Glomerular endothelial cell (primary cell): ENCODE data around the gene RBKS. TPM values are rescaled to one million over a fixed set of nuclear protein-coding genes. Genes with fewer than 3 reads are reported as not detected.
A peak's percentile ranks its signal among the peaks of the same experiment; 100 is the strongest.

Experiments
- DNase-seq: peaks from one replicate; pipeline ENCODE4 v3.0.0-alpha.2; 2011; ENCODE audit warnings: low read depth, low spot score; ENCODE audit errors: extremely low read depth
- total RNA-seq: library from RNA; depleted of rRNA; stranded (reverse); fragments of >200 nt; gene quantifications from 2 replicates; pipeline ENCODE4 v1.2.3, GENCODE V29; 2015

The RBKS gene
- total RNA-seq, 1 donor from 2014 or later: 1.6 TPM

DNA sequence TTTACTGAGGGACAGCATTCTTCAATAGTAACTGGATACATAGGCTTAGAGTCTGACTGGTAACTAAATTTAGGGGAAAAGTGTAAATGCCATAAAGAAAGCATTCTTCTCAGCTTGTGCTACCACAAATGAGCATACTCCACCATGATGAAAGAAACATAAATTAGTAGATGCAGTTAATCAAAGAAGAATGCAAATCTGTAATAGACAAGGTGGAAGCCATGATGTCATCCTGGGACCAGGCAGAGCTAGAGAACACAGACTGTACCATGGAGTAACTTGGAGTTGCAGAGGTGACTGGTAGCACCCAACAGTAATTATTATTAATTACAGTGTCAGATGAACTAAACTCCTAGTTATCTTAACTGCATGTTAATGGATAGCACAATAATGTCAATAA lies 51.7 kb downstream of the RBKS start:
- DNase-seq: no peak

DNA sequence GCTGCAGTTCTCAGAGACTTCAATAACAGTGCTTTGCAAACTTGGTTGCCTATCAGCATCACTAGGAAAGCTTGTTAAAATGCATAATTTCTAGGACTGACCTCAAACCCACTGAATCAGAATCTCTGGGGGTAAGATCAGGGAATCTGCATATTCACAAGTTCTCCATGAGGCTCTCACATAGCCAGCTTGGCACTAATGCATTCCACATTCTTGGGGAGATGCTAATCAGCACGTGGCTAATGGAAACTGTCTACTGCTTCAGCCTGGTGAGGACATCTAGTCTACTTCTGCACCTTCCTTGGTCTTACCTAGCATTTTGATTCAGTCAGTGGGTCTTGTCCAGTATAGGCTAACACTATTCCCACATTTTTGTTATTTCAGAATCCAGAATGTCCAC lies 56.3 kb downstream of the RBKS start:
- DNase-seq: no peak

DNA sequence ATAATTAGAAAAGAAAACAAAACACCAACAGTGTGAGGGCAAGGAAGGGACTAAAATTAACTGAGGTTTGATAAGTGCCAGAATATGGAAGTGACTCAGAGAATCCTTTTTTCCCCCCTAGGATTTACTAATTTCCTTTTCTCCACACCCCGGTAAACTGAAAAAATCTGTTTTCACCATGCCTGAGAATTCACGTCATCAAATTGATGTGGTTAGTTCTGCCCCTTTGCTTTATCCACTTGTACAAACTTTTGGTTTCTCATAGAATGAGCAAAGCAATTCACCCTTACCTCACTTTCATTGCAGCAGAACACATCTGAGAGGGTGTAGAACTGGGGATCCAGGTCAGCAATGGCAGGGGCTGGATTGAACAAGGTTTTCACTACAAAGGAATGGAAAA lies 57.8 kb downstream of the RBKS start:
- peak; percentile 39 for DNase-seq

DNA sequence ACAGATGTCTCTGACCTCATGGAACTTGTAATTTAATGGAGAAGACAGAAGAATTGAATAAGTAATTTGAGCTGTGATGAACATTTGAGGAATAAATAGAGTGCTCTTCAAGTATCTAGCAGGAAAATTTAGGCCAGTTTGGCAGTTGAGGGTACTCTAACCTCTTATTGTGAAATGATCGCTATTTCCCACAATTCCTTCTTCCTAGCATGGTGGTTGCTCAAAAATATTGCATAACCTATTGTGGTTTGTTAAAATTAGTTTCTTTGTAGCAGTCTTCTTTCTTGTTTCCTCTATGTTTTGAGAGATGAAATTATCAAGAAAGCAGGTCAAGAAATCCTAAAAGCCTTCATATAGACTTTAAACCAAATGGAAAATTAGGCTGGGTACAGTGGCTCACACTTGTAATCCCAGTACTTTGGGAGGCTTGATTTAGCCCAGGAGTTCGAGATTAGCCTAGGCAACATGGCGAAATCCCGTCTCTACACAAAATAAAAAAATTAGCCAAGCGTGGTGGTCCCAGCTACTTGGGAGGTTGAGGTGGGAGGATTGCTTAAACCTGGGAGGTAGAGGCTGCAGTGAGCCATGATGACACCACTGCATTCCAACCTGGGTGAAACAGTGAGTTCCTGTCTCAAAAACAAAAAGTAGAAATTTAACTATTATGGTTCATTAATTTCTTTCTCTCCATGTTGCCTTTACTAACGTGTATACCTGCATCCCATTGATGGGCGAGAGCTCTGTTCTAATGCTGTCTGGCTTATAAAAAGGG lies 58.7 kb downstream of the RBKS start:
- DNase-seq: no peak

DNA sequence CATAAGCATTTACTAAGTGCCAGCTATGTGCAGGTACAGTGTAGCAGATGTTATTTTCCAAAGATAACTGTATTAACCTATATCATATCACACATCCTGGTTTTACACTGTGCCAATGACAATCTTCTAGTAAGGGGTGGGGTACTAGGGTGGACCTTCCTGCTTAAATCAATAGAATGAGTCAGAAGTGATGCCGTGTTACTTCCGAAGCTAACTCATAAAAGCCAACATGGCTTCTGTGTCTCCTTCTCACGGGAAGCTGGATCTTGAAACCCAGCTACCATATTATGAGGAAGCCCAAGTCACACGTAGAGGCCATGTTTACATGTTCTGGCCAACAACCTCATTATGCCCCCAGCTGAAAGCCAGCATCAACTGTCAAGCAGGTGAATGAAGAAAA lies 59.5 kb downstream of the RBKS start:
- DNase-seq: no peak

DNA sequence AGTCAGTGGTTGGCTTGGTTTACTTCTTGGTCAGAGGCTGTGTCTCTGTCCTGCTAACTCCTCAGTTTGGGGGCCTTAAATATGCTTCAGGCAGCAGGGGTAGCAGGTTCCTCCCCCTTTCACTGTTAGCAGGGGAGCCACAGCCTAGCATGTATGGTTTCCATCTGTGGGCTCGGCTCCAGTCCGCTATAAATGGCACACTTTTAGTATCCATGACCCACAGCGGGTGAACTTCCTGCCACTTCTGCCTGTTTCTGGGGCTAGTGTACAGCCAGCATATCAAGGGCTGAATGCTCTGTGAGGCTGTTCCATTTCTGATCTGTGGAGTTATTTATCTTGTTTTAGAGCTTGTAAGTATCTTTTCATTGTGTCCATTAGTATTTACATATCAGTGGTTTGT lies 60.4 kb downstream of the RBKS start:
- DNase-seq: no peak

DNA sequence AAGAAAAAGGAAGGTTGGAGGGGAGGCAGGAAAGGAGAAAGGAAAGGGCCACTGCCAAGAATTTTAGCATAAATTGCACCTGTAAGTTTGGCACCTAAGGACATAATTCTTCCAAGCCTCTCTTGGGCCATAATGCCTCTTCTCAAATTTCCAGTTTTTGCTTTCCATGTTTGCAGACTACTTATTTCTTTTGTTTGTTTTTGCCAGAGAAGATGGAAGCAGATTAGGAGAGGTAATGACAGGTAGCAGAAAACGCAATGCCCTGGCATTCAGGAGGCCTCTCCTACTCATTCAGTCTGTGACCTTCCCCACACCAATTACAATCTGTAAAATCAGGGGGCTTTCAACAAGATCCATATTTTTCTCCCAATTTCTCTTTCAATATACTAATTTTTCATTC lies 61.9 kb downstream of the RBKS start:
- no peak for DNase-seq

DNA sequence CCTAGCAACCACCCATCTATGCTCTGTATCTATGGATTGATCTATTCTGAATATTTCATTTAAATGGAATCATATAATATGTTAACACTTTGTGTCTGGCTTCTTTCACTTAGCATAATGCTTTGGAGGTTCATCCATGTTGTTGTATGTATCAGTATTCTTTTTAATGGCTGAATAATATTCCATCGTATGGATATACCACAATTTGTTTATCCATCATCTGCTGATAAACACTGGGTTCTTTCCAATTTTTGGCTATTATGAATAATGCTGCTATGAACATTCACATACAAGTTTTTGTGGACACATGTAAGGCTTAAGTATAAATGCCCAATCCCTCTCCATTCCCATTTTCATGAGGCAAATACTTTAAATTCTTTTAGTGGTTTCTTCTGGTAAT lies 65.8 kb downstream of the RBKS start:
- DNase-seq: no peak

DNA sequence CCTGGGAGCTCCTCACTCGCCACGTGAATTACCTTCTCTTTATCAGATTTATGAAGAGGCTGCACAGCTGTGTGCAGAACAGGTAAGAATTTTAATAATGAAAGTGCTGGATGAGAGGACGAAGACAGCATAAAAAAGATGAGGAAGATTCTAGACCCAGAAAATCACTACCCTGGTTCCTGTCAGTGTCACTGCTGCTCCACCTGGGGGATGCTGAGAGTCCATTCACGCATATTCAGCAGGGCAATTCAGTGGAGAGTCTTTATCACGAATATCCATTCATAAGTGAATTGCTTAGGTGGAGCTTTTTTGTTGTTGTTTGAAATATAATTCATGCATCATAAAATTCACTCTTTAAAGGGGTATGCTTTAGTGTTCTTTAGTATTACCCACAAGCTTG lies 66.6 kb downstream of the RBKS start:
- DNase-seq: no peak

DNA sequence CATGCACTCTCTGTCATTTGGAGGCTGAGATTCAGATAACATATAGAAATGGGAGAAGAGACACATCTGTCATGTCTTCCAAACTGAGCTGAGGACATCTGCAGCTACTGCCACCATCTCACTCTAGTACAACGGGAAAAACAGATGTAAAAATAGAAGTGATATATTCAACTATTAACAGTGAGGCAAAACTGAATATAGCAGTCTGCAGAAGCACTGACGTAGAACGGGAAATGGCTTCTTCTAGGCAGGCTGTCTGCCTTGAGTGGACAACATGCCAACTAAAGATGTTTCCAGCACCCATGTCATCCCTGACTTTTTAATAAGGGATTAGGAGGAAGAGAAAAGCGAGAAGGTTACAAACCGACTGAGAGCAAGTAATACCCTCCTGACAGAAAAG lies 67.1 kb downstream of the RBKS start:
- DNase-seq: no peak

DNA sequence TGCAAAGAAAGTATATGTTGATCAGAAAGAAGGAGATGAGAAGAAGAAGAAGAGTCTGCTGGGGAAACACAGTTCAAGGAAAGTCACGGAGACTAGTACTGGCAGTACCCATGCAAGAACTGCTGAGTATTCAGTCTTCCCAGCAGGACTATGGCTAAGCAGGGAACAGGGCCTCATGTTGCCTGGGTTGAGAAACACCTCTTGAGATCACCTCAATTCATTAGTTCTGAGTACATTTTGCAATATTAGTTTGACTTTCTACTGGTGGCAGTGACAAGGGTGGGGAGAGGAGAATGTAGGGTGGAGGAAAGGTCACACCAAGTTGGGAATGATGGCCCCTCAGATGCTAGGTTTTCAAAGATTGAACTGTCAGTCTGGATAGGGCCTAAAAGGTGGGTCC lies 68.1 kb downstream of the RBKS start:
- DNase-seq: no peak

DNA sequence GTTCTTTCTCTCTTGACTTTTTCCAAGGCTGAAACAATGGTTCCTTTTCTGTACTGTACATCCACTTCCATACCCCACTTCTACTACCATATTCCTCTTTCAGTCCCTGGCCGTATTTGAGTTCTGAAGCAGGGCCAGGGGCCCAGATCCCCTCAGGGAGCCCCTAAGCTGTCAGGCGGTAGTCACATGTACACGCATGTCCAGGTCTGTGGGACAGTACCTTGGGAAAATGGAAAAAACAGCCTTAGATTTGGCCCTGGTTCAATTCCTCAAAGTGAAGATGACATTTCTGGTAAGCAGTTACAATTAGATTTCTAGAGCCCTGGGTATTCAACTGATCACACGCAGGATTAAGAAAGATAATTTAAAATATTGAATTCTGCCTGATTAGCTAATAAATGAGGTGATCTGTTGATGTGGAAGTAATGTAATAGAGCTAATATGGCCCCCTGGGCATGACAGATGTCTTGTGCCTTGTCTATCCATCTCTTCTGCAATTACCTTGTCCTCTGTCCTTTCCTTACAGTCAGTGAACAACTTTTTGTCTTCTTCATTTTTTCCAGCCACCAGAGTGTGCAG lies 74.2 kb downstream of the RBKS start:
- DNase-seq: no peak

DNA sequence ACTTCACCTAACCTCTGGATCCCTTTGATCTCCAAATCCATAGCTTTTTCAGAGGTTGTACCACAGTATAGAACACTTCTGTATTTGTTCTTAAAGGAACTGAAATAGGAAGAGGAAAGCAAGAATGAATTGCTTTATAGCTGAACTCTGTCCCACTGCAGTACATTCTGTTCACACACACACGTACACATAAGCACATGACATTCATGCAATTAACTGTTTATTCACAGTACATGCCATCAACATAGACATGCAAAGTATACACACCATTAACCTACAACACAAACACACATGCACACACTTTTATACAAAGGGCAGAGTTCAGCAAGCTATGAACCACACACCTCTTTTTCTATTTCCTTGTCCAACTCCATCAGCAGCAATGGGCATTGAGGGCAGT lies 75.4 kb downstream of the RBKS start:
- no peak for DNase-seq

DNA sequence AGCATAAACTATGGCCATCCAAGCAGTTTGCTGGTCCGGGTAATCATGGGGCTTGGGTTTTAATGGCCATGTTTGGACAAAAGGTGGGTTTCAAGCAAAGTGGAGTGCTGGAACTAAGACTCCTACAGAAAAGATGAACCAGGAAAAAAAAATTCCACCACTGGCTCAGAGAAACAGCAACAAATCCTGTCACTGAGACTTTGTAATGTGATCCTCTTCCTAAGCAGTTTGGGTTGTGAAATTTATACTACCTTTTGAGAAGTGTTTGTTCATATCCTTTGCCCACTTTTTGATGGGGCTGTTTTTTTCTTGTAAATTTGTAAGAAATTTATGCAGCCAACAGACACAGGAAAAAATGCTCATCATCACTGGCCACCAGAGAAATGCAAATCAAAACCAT lies 78.4 kb downstream of the RBKS start:
- DNase-seq: no peak

DNA sequence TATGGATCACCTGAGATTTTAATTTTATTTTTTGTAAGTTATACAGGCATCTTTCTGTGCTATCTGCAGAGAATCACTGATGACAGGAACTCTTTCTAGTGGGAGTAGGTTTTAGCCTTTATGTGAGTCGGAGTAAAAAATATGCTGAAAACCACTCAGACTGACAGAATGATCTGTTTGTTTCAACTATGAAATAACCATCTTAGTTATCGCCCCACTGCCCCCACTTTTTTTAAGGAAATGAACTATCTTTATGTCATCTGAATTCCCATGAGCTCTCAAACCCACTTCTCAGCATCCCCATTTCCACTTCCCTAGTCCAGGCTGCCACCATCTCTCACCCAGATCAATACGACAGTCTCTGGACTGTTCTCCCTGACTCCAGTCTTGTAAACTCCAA lies 79.7 kb downstream of the RBKS start:
- no peak for DNase-seq

DNA sequence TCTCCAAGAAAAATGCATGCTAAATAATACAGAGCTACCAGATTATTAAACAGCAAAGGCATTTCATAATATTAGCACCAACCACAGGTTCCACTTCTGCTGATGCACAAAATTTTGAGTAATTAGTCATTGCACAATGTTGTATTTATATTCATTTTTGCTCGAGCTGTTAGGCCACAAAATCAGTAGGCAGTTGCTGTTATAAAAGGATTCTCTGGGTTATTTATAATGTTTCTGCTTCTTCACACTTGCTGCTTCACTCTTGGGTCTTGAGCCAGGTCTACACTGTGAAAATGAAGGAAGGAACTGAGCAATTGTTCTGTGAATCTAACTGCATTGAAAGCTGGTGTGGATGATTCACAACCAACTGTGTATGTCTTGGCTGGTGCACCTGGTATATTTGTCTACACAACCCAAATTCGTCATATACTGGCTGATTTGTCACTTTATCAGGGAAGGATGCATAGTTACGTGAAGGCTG lies 80.4 kb downstream of the RBKS start:
- no peak for DNase-seq

DNA sequence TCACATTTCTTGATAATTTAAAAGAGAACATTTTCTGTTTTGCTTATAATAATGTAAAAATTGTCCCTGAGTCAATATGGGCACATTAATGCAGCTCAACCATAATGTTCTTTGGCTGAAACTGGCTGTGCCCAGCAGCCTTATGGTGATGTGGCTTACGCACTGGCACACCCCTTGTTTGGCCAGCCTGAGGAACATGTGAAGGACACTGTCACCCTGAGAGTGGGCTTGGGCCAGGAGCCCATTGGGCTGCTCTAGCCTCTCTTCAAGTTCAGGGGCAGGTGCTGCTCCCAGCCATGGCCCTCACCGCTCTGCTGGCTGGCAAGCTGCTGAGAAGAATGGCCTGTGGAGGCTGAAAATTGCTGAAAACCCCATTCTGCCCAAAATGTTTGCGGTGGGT lies 81.2 kb downstream of the RBKS start:
- DNase-seq: no peak

DNA sequence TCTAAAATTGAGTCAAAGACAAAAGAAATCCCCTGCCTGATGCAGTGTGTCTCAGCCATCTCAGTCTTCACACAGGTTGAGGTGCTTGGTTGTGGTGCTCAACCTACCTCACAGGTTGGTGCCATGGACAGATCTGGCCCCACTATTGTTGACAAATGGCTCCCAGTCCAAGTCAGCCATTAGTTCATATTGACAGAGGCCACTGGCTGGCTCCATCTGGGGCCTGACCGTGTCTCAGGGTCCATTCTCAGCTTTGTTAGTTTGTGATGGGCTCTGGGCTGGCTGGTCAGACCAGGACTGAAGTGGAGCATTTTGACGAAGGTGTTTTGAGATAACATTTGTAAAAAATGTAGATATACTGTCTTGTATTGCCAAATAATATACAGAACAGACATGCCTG lies 81.8 kb downstream of the RBKS start:
- DNase-seq: no peak

DNA sequence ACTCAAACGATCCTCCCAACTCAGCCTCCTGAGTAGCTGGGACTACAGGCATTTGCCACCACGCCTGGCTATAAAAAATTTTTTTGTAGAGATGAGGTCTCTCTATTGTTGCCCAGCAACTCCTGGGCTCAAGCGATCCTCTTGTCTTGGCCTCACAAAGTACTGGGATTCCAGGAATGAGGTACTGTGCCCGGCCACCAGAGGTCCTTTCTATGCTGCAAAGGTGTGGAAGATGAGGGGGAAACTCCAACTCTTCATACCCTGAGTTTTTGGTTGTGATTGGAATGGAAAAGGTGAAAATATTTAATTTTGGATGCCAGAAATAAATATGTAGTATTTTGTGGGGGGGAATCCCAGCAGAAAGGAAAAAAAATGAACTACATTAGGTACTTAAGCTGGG lies 82.7 kb downstream of the RBKS start:
- no peak for DNase-seq

DNA sequence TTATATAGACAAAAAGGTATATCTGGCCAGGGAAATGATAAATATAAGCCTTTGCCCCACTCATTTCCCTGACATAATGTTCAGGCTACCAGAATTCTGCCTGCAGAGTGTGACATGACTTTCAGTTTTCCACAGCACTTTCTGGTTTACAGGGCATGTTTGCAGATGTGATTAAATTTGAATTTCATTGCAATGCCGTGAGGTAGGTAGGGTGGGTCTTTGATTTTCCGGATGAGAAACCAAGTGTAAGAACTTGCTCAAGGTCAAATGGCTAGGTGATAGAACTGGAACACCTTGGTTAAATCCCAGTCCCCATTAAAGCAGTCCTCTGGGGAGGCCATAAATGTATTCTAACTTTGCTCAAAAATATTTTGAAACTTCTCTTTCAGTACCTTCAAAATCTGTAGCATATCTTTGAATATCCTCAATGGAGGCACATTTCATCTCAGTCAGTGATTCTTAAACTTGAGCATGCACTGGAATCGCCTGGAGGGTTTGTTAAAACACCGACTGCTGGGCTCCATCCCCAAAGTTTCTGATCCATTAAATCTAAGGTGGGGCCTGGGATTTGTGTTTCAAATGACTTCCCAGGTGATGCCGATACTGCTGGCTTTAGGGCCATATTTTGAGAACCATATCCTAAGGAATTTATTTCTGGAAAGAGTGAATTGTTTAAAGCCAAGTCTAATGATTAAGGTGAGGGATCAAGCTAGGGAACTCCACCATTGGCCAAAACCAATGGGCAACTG lies 83.7 kb downstream of the RBKS start:
- no peak for DNase-seq

DNA sequence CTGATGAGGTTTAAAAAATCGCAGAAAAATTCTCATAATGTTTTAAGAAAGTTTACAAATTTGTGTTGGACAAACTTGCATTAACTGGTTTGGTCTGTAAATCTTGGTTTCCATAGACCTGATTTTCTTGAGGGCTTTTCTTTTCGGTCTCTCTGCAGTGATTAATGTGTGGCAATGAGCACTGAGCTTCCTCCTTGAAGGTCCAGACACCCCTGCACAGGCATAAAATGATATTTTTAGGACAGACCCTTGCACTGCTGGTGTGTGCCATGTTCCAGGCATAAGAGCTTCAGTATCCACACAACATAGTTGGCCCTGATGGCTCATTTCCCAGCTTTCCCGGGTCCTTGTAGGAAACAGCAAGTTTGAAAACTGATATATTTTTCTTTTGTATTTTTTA lies 85.0 kb downstream of the RBKS start:
- no peak for DNase-seq

DNA sequence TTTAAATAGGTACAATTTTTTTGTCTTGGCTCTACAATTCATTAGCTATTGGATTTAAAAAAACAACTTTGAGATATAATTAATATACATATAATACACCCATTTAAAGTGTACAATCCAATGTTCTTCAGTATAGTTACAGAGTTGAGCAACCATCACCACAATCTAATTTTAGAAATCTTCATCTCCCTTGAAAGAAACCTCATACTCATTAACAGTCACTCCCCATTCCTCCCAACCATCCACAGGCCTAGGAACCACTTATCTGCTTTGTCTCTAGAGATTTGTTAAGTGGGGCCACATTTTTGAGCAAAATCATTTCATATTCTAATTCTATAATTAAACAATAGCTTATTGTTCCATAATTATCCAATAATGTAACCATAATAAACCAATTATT lies 86.0 kb downstream of the RBKS start:
- DNase-seq: no peak
